ENCODE measurements around the gene TULP1. TPM values are rescaled to one million over a fixed set of nuclear protein-coding genes. Genes with fewer than 3 reads are reported as not detected.
A peak's percentile ranks its signal among the peaks of the same experiment; 100 is the strongest.

The TULP1 gene
- total RNA-seq, 4 donors from 2014 or later = 1.2 TPM; not detected in 3

DNA sequence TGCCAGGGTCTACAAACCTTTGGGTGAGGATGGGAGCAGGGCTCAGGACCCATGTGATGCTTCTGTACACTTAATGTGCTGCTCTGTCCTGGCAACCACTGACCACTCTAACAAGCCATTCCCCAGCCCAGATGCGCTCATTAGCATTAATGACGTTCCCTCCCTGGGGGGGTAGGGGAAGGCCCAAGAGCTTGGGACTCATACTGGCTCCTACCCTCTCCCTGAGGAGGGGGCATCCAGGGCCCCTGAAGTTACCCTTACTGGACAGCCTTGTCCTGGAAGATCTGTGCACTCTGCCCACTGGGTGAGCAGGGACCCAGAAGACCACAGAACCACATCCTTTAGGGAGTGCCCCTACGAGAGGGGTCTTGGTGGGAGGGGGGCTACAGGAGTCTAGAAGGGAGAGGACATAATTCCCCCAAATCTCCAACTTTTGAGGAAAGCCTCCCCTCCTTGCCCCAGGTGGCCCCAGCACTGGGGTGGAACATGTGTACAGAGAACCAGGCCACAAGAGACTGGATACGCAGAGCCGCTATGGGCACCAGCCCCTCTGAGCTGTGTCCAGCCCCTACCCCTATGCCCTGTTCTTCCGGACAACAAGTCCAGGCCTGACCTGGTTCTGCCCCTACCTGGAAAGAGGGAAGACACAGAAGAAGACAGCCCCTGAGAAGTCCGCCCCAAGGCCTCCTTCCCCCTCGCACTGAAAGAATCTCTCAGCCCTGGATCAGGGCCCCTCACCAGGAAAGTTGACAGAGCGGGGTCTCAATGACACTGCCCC, 17.2 kb downstream of the TULP1 start:
- no peaks in the 10 kb centered on the region for H3K27me3 ChIP-seq
- intact Hi-C loops (cut with DNase I) = no loop called here
- DNase-seq (ENCODE audit: extremely low spot score) = no peak
- H3K9me3 ChIP-seq = no peaks in the 10 kb centered on the region
- peak; percentile 16 for TF ChIP-seq POLR2A (IDR thresholded peaks at IDR 0.05; ENCODE audit: low read depth)
- no peak for TF ChIP-seq EP300 (IDR thresholded peaks at IDR 0.05)
- peak; percentile 80 to 92 for TF ChIP-seq POLR2AphosphoS5 (IDR thresholded peaks at IDR 0.05)
- H3K4me3 ChIP-seq = peak overlapping the region; percentile 84 to 99 (median 88)
- H3K27ac ChIP-seq (replicated peaks in 1 of 4) = peak overlapping the region; percentile 97 to 100 (median 99)
- H3K4me1 ChIP-seq = peaks cover 67 to 75% (median 72%) of the 10 kb centered on the region in 4 donors
- H3K36me3 ChIP-seq = no peaks in the 10 kb centered on the region
- WGBS = 53% methylated on average over 5 of the region's 9 CpGs

DNA sequence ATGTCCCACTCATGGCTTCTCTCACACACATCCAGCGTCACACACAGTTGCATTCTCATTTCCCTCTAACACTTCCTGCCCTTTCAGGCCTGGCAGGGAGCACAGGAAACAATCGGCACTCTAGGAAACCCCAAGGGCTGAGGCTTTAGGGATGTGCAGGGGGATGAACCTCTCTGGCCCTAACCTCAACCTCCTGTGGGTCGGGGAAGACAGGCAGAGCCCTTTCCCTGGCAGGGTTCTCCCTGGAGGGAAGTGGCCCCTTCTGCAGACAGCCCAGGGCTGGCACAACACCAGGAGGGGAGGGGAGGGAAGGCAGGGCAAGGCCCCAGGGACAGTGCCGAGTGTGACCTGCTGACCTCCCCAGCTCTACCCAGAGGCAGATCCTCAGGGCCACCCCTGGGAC, 18.5 kb downstream of the TULP1 start:
- no peaks in the 10 kb centered on the region for H3K9me3 ChIP-seq
- H3K4me1 ChIP-seq = peaks cover 80 to 88% (median 84%) of the 10 kb centered on the region in 4 donors
- no peaks in the 10 kb centered on the region for H3K36me3 ChIP-seq
- peak overlapping the region; percentile 97 to 100 (median 99) for H3K27ac ChIP-seq (replicated peaks in 1 of 4)
- H3K4me3 ChIP-seq = peak overlapping the region; percentile 84 to 99 (median 88)
- no peaks in the 10 kb centered on the region for H3K27me3 ChIP-seq
- no peak for TF ChIP-seq POLR2A (IDR thresholded peaks at IDR 0.05; ENCODE audit: low read depth)
- peak in 1 of 2 donors; percentile 4 for TF ChIP-seq POLR2AphosphoS5 (IDR thresholded peaks at IDR 0.05)
- TF ChIP-seq, protein P1, sequence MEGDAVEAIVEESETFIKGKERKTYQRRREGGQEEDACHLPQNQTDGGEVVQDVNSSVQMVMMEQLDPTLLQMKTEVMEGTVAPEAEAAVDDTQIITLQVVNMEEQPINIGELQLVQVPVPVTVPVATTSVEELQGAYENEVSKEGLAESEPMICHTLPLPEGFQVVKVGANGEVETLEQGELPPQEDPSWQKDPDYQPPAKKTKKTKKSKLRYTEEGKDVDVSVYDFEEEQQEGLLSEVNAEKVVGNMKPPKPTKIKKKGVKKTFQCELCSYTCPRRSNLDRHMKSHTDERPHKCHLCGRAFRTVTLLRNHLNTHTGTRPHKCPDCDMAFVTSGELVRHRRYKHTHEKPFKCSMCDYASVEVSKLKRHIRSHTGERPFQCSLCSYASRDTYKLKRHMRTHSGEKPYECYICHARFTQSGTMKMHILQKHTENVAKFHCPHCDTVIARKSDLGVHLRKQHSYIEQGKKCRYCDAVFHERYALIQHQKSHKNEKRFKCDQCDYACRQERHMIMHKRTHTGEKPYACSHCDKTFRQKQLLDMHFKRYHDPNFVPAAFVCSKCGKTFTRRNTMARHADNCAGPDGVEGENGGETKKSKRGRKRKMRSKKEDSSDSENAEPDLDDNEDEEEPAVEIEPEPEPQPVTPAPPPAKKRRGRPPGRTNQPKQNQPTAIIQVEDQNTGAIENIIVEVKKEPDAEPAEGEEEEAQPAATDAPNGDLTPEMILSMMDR (IDR thresholded peaks at IDR 0.05) = no peak
- intact Hi-C loops (cut with DNase I) = no loop called here
- DNase-seq (ENCODE audit: extremely low spot score) = no peak
- WGBS = 11% methylated on average over 4 of the region's 4 CpGs

DNA sequence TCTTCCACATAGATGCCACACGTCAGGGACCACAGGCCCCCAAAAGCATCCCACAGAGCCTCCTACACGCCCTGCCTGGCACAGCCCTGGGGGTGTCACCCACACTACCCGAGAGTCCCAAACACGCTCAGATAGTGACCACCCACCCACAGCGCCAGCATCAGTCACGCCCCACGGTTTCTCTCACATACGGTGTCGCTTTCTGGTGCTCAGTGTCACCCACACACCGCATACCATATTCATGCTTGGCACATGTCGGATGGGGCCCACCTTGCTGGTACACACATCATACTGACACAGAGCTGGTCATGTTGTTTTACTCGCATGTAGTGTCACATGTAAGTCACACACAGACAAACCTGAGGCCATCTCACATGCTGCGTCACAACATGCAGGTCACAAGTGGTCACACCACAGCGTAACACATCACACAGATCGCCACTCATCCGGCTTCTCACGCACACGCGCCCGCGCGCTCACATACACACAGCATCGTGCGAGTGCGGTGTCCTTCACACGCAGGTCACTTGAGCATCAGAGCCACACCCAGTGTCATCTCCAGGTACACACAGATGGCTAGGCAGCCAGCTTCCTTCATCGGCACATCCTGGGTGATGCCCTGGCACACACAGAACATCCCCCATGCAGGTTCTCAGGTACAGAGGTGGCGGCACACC, 19.3 kb downstream of the TULP1 start:
- WGBS = 72% methylated on average over 23 of the region's 28 CpGs
- H3K4me1 ChIP-seq = peaks cover 80 to 91% (median 87%) of the 10 kb centered on the region in 4 donors
- H3K9me3 ChIP-seq = no peaks in the 10 kb centered on the region
- intact Hi-C loops (cut with DNase I) = no loop called here
- no peaks in the 10 kb centered on the region for H3K27me3 ChIP-seq
- peak overlapping the region; percentile 84 to 99 (median 88) for H3K4me3 ChIP-seq
- H3K27ac ChIP-seq (replicated peaks in 1 of 4) = peak overlapping the region; percentile 97 to 100 (median 99)
- no peaks in the 10 kb centered on the region for H3K36me3 ChIP-seq
- no peak for DNase-seq (ENCODE audit: extremely low spot score)
- no peak for TF ChIP-seq EP300 (IDR thresholded peaks at IDR 0.05)
- TF ChIP-seq POLR2AphosphoS5 (IDR thresholded peaks at IDR 0.05) = peak; percentile 27 to 43
- TF ChIP-seq, protein P1 (IDR thresholded peaks at IDR 0.05) = no peak
- TF ChIP-seq POLR2A (IDR thresholded peaks at IDR 0.05; ENCODE audit: low read depth) = no peak

DNA sequence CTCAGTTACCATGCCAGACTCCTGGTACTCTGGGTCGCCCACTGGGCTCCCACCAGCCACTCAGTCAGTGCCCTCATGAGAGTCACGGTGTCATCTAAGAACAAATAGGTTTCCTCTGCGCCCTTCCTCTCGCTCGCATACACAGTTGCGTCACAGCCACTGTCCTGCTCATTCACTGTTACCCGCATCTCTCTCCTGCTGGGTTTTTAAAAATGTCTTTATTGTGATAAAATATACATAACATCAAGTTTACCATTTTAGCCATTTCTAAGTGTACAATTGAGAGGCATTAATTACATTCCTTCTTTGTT, 19.8 kb downstream of the TULP1 start:
- no peaks in the 10 kb centered on the region for H3K36me3 ChIP-seq

More for the DNA sequence above, 19.8 kb downstream of the TULP1 start:
- Histone ChIP-seq H3K27me3 (no peaks in the 10 kb centered on the region), H3K4me3 (peak overlapping the region; percentile 34 to 99 (median 84)), H3K9me3 (no peaks in the 10 kb centered on the region), H3K4me1 (peaks cover 80 to 91% (median 87%) of the 10 kb centered on the region in 4 donors), H3K27ac (replicated peaks in 1 of 4) (peak overlapping the region; percentile 97 to 100 (median 99))
- TF ChIP-seq, protein P1 (IDR thresholded peaks at IDR 0.05) = no peak
- peak; percentile 51 to 65 for TF ChIP-seq POLR2AphosphoS5 (IDR thresholded peaks at IDR 0.05)
- intact Hi-C loops (cut with DNase I) = no loop called here
- DNase-seq (ENCODE audit: extremely low spot score) = no peak
- 43% methylated on average over 7 of the region's 7 CpGs for WGBS
